Adrenal gland (tissue), 12 donors: ENCODE measurements around the gene NOL6. TPM values are rescaled to one million over a fixed set of nuclear protein-coding genes. Genes with fewer than 3 reads are reported as not detected.

Experiments
- DNase-seq, 7 donors: peaks; one replicate each; pipeline ENCODE4 v3.0.0-alpha.2; 2019 to 2020
- H3K27ac ChIP-seq, 5 donors: fragments of 200-600 bp; sonication (generic) in 4 of 5; 1 replicate in 3 of 5; 2 replicates in 2 of 5; pipeline versions ENCODE4 v1.5.1 to v1.8.0; 2016 to 2020; ENCODE audit warnings: mild to moderate bottlenecking in 1 of 5
- H3K27me3 ChIP-seq: fragments of 200-600 bp; 2 replicates; pipeline ENCODE4 v1.8.0; 2021
- H3K36me3 ChIP-seq, 2 donors: fragments of 200-600 bp; replicated peaks in 1 of 2; 1 replicate in 1 of 2; 2 replicates in 1 of 2; pipeline versions ENCODE4 v1.5.1 to v1.8.0; 2018 to 2022
- H3K4me1 ChIP-seq, 2 donors: fragments of 200-600 bp; replicated peaks in 1 of 2; 1 replicate in 1 of 2; 2 replicates in 1 of 2; pipeline versions ENCODE4 v1.5.1 to v1.8.0; 2018 to 2021
- H3K4me3 ChIP-seq, 4 donors: fragments of 200-600 bp; sonication (generic) in 3 of 4; one replicate each; pipeline ENCODE4 v1.5.1; 2016 to 2018
- H3K9me3 ChIP-seq, 3 donors: fragments of 200-600 bp; sonication (generic) in 1 of 3; replicated peaks in 1 of 3; 1 replicate in 2 of 3; 2 replicates in 1 of 3; pipeline versions ENCODE4 v1.5.1 to v1.8.0; 2016 to 2021
- CTCF ChIP-seq, 6 experiments: fragments of 450-650 bp in 4 of 6; fragments of 200-600 bp in 2 of 6; sonication (generic) in 1 of 6; IDR thresholded peaks; 1 replicate in 5 of 6; 2 replicates in 1 of 6; pipeline versions ENCODE4 v1.5.1 to v1.8.0; 2016 to 2021; ENCODE audit warnings: antibody characterized with exemption in 6 of 6, mild to moderate bottlenecking in 2 of 6, moderate library complexity in 1 of 6
- POLR2A ChIP-seq, 2 donors: fragments of 450-650 bp; IDR thresholded peaks; one replicate each; pipeline ENCODE4 v1.6.1; 2017; ENCODE audit warnings: antibody characterized with exemption in 2 of 2, mild to moderate bottlenecking in 2 of 2, moderate library complexity in 1 of 2
- WGBS, 4 donors: extraction: QIAGEN DNeasy Blood & Tissue Kit in 2 of 4; methylation state at CpG; one replicate each; pipeline versions ENCODE4 v1.1.5 to v1.1.7; 2013 to 2017; 5-methylcytosine and 5-hydroxymethylcytosine counted together
- intact Hi-C, 2 donors: fragments of 100-400 bp; cut with DNase I; formaldehyde crosslinking; loops; one replicate each; pipeline versions ENCODE4 v1.14.1 to v1.15.0; 2022 to 2023
- polyA plus RNA-seq, 3 donors: library from polyadenylated mRNA; stranded (reverse); fragments of 200-250 nt in 2 of 3; fragments of 350-450 nt in 1 of 3; fragmentation: Illumina TruSeq in 1 of 3; extraction: RNeasy Lipid Tissue Mini Kit (QIAGEN cat#74804) in 1 of 3; gene quantifications; one replicate each; pipeline ENCODE4 v1.2.3, GENCODE V29; 2013 to 2014
- total RNA-seq, 9 donors: library from RNA; depleted of rRNA in 4 of 9; stranded (reverse); fragments of >200 nt in 4 of 9; fragments of 120-200 nt in 1 of 9; fragmentation: NEBNext Ultra II Directional in 1 of 9; extraction: Animal tissue kit (Norgen Biotek cat#: 25700) in 1 of 9; gene quantifications; one replicate each; pipeline versions ENCODE4 v1.1.0 to v1.2.4, GENCODE V29; 2013 to 2023
- donor health status: healthy with polysubstance abuse.
- donor health status: Bipolar disorder and iron deficiency.
- donor health status: DM: yes; HTN: yes; CAD: no.
- donor health status: DM: no; HTN: no; CAD: no.
- donor health status: DM: no; HTN: no; CAD: no.
- donor health status: DM: yes; HTN: yes; CAD: no.

NOL6 gene
- total and polyA plus RNA-seq, 12 donors = 17.0 to 45.7 (median 28.9) TPM

GRCh38 chr9:33446240-33446945, 27.3 kb downstream of the NOL6 start:
- DNase-seq = no peak
- WGBS, 4 donors = 68 to 88% (median 76%) methylated on average over 12 of the region's 12 CpGs
- Histone ChIP-seq H3K4me1 (peaks cover 6 to 12% of the 10 kb centered on the region in 2 donors), H3K4me3 (peak overlapping the region in 1 of 4 donors; percentile 59), H3K36me3 (no peaks in the 10 kb centered on the region), H3K27ac (no peak overlapping the region), H3K9me3 (no peaks in the 10 kb centered on the region), H3K27me3 (no peaks in the 10 kb centered on the region)
- TF ChIP-seq POLR2A (IDR thresholded peaks at IDR 0.05) (no peak), CTCF (IDR thresholded peaks at IDR 0.05) (no peak)
- intact Hi-C loops = loop anchor here in 1 of 2 donors (5.0 kb wide), 1 partner anchor 39 kb away; no protein-coding TSS in a partner anchor

GRCh38 chr9:33445389-33446239, 28.1 kb downstream of the NOL6 start:
- no peak overlapping the region for H3K4me3 ChIP-seq
- no peak for DNase-seq
- no peak for TF ChIP-seq POLR2A (IDR thresholded peaks at IDR 0.05)
- no peak for TF ChIP-seq CTCF (IDR thresholded peaks at IDR 0.05)
- WGBS, 4 donors = 87 to 96% (median 93%) methylated on average over 10 to 11 of the region's 11 CpGs
- no peaks in the 10 kb centered on the region for H3K36me3 ChIP-seq
- intact Hi-C loops = loop anchor here in 1 of 2 donors (5.0 kb wide), 1 partner anchor 38 kb away; no protein-coding TSS in a partner anchor
- H3K4me1 ChIP-seq = peaks cover 6 to 12% of the 10 kb centered on the region in 2 donors
- H3K27me3 ChIP-seq = no peaks in the 10 kb centered on the region
- no peak overlapping the region for H3K27ac ChIP-seq
- H3K9me3 ChIP-seq = no peaks in the 10 kb centered on the region

- Histone ChIP-seq H3K36me3 (no peaks in the 10 kb centered on the region), H3K27ac (no peak overlapping the region), H3K4me1 (peaks cover 6 to 12% of the 10 kb centered on the region in 2 donors), H3K27me3 (no peaks in the 10 kb centered on the region), H3K4me3 (no peak overlapping the region), H3K9me3 (no peaks in the 10 kb centered on the region)
- DNase-seq = peak in 1 of 7 donors; percentile 17
- 82 to 91% (median 87%) methylated on average over 7 to 10 of the region's 10 CpGs for WGBS, 4 donors
- intact Hi-C loops = no loop called here
- TF ChIP-seq POLR2A (IDR thresholded peaks at IDR 0.05) (no peak), CTCF (IDR thresholded peaks at IDR 0.05) (no peak)
Measured at GRCh38 chr9:33443464-33444154, 30.1 kb downstream of the NOL6 start.

- TF ChIP-seq POLR2A (IDR thresholded peaks at IDR 0.05) (no peak), CTCF (IDR thresholded peaks at IDR 0.05) (no peak)
- H3K36me3 ChIP-seq = no peaks in the 10 kb centered on the region
- intact Hi-C loops = no loop called here
- H3K27me3 ChIP-seq = no peaks in the 10 kb centered on the region
- H3K27ac ChIP-seq = peak overlapping the region in 1 of 5 donors; percentile 14
- no peaks in the 10 kb centered on the region for H3K9me3 ChIP-seq
- H3K4me3 ChIP-seq = no peak overlapping the region
- DNase-seq = peak; percentile 58 to 90 (median 86)
- peaks cover 6 to 12% of the 10 kb centered on the region in 2 donors for H3K4me1 ChIP-seq
- 40 to 81% (median 64%) methylated on average over 7 to 9 of the region's 9 CpGs for WGBS, 4 donors
Measured at GRCh38 chr9:33443047-33443446, 30.7 kb downstream of the NOL6 start.
